ENCODE results near the gene METTL8. TPM values are rescaled to one million over a fixed set of nuclear protein-coding genes. Genes with fewer than 3 reads are reported as not detected.
"Not testable (repeated sequence)": the region's sequence is repeated elsewhere in the genome, so short reads cannot be mapped to it uniquely, and the experiment has no call there.

The METTL8 gene
- total RNA-seq, 2 experiments from 2014 or later = 20.4 to 33.7 TPM

- ATAC-seq (no peak), DNase-seq (no peak)
- Mint-ChIP-seq H3K36me3 (peaks cover 44% of the 10 kb centered on the region), H3K27ac (no peak overlapping the region), H3K27me3 (no peaks in the 10 kb centered on the region), H3K4me3 (no peak overlapping the region), H3K4me1 (peaks cover 2% of the 10 kb centered on the region), H3K9me3 (ENCODE audit: low read depth) (peaks cover 10% of the 10 kb centered on the region)
- CTCF ChIA-PET = no interaction called here
Measured at GRCh38 chr2:171383134-171383533, 50.7 kb downstream of the METTL8 start.

- CTCF ChIA-PET, DNase-seq, H3K4me3 Mint-ChIP-seq, H3K27me3 Mint-ChIP-seq, ATAC-seq, H3K4me1 Mint-ChIP-seq, H3K27ac Mint-ChIP-seq: not testable (repeated sequence)
- Mint-ChIP-seq H3K36me3 (peaks cover 50% of the 10 kb centered on the region), H3K9me3 (ENCODE audit: low read depth) (peaks cover 17% of the 10 kb centered on the region)
Measured at GRCh38 chr2:171382175-171382574, 51.6 kb downstream of the METTL8 start.

- DNase-seq, H3K27ac Mint-ChIP-seq, CTCF ChIA-PET, H3K27me3 Mint-ChIP-seq, H3K4me1 Mint-ChIP-seq, ATAC-seq, H3K4me3 Mint-ChIP-seq: not testable (repeated sequence)
- Mint-ChIP-seq H3K9me3 (ENCODE audit: low read depth) (peaks cover 31% of the 10 kb centered on the region), H3K36me3 (peaks cover 70% of the 10 kb centered on the region)
Measured at GRCh38 chr2:171377852-171378251, 55.9 kb downstream of the METTL8 start.

GRCh38 chr2:171367692-171368091 lies 66.1 kb downstream of the METTL8 start:
- CTCF ChIA-PET = interaction anchor here (0.6 to 1.7 kb wide), 2 partner anchors 34 to 646 kb away, joined by 3 read pairs; no protein-coding TSS in a partner anchor
- ATAC-seq (peak; percentile 57), DNase-seq (no peak)
- H3K27me3 Mint-ChIP-seq = no peaks in the 10 kb centered on the region
- H3K36me3 Mint-ChIP-seq = peaks cover 23% of the 10 kb centered on the region
- H3K9me3 Mint-ChIP-seq (ENCODE audit: low read depth) = peaks cover 14% of the 10 kb centered on the region
- peaks cover 7% of the 10 kb centered on the region for H3K4me1 Mint-ChIP-seq
- no peak overlapping the region for H3K27ac Mint-ChIP-seq
- H3K4me3 Mint-ChIP-seq = no peak overlapping the region

- ATAC-seq (no peak), DNase-seq (no peak)
- no peaks in the 10 kb centered on the region for H3K27me3 Mint-ChIP-seq
- peaks cover 14% of the 10 kb centered on the region for H3K9me3 Mint-ChIP-seq (ENCODE audit: low read depth)
- no peak overlapping the region for H3K4me3 Mint-ChIP-seq
- peaks cover 7% of the 10 kb centered on the region for H3K4me1 Mint-ChIP-seq
- no peak overlapping the region for H3K27ac Mint-ChIP-seq
- peaks cover 27% of the 10 kb centered on the region for H3K36me3 Mint-ChIP-seq
- CTCF ChIA-PET = no interaction called here
Measured at GRCh38 chr2:171365778-171366177, 68.0 kb downstream of the METTL8 start.

GRCh38 chr2:171365232-171365631 lies 68.6 kb downstream of the METTL8 start:
- Mint-ChIP-seq H3K36me3 (peaks cover 27% of the 10 kb centered on the region), H3K4me1 (peaks cover 7% of the 10 kb centered on the region), H3K27me3 (no peaks in the 10 kb centered on the region), H3K4me3 (no peak overlapping the region), H3K27ac (no peak overlapping the region), H3K9me3 (ENCODE audit: low read depth) (peaks cover 14% of the 10 kb centered on the region)
- CTCF ChIA-PET = no interaction called here
- ATAC-seq (no peak), DNase-seq (no peak)

- ATAC-seq = no peak
- CTCF ChIA-PET = interaction anchor here (0.7 to 1.3 kb wide), 2 partner anchors 56 to 398 kb away, joined by 3 read pairs; no protein-coding TSS in a partner anchor
- peaks cover 4% of the 10 kb centered on the region for H3K4me1 Mint-ChIP-seq
Measured at GRCh38 chr2:171362396-171362795, 71.4 kb downstream of the METTL8 start.

GRCh38 chr2:171360905-171361304 lies 72.9 kb downstream of the METTL8 start:
- CTCF ChIA-PET = no interaction called here
- Mint-ChIP-seq H3K27me3 (no peaks in the 10 kb centered on the region), H3K4me1 (no peaks in the 10 kb centered on the region), H3K9me3 (ENCODE audit: low read depth) (peaks cover 4% of the 10 kb centered on the region), H3K4me3 (no peak overlapping the region), H3K27ac (no peak overlapping the region), H3K36me3 (peaks cover 33% of the 10 kb centered on the region)
- DNase-seq = no peak
- no peak for ATAC-seq

More at GRCh38 chr2:171362396-171362795, 71.4 kb downstream of the METTL8 start:
- Mint-ChIP-seq H3K27me3 (no peaks in the 10 kb centered on the region), H3K36me3 (peaks cover 37% of the 10 kb centered on the region), H3K27ac (no peak overlapping the region), H3K9me3 (ENCODE audit: low read depth) (peaks cover 14% of the 10 kb centered on the region), H3K4me3 (no peak overlapping the region)
- no peak for DNase-seq

GRCh38 chr2:171353746-171354145 lies 80.0 kb downstream of the METTL8 start:
- CTCF ChIA-PET; DNase-seq; H3K4me3 Mint-ChIP-seq; H3K27me3 Mint-ChIP-seq; ATAC-seq; H3K4me1 Mint-ChIP-seq; H3K9me3 Mint-ChIP-seq (ENCODE audit: low read depth); H3K27ac Mint-ChIP-seq: not testable (repeated sequence)
- H3K36me3 Mint-ChIP-seq = peaks cover 20% of the 10 kb centered on the region

- ATAC-seq = no peak
- peaks cover 2% of the 10 kb centered on the region for H3K36me3 Mint-ChIP-seq
- H3K9me3 Mint-ChIP-seq (ENCODE audit: low read depth) = peaks cover under 1% of the 10 kb centered on the region
- H3K27me3 Mint-ChIP-seq = no peaks in the 10 kb centered on the region
- no peak for DNase-seq
- CTCF ChIA-PET = interaction anchor here (0.8 to 1.1 kb wide), 3 partner anchors 10 to 375 kb away, joined by 3 to 6 read pairs (median 3); no protein-coding TSS in a partner anchor
- H3K4me1 Mint-ChIP-seq = peaks cover 18% of the 10 kb centered on the region
- H3K27ac Mint-ChIP-seq = no peak overlapping the region
- H3K4me3 Mint-ChIP-seq = no peak overlapping the region
Measured at GRCh38 chr2:171348056-171348455, 85.7 kb downstream of the METTL8 start.

GRCh38 chr2:171347591-171348032 lies 86.2 kb downstream of the METTL8 start:
- no peak for DNase-seq
- ATAC-seq = peak; percentile 45
- H3K4me3 Mint-ChIP-seq = no peak overlapping the region

GRCh38 chr2:171346723-171347557 lies 86.8 kb downstream of the METTL8 start:
- Mint-ChIP-seq H3K4me1 (peaks cover 20% of the 10 kb centered on the region), H3K9me3 (ENCODE audit: low read depth) (no peaks in the 10 kb centered on the region), H3K36me3 (peaks cover 2% of the 10 kb centered on the region), H3K27me3 (no peaks in the 10 kb centered on the region), H3K27ac (no peak overlapping the region), H3K4me3 (no peak overlapping the region)
- DNase-seq (no peak), ATAC-seq (peak; percentile 57)
- CTCF ChIA-PET = interaction anchor here (0.8 to 1.0 kb wide), 2 partner anchors 69 to 374 kb away, joined by 3 to 6 read pairs; no protein-coding TSS in a partner anchor

More at GRCh38 chr2:171347591-171348032, 86.2 kb downstream of the METTL8 start:
- H3K36me3 Mint-ChIP-seq = peaks cover 2% of the 10 kb centered on the region
- no peaks in the 10 kb centered on the region for H3K9me3 Mint-ChIP-seq (ENCODE audit: low read depth)
- H3K27me3 Mint-ChIP-seq = no peaks in the 10 kb centered on the region
- H3K27ac Mint-ChIP-seq = no peak overlapping the region
- CTCF ChIA-PET = interaction anchor here (0.8 to 1.1 kb wide), 3 partner anchors 10 to 374 kb away, joined by 3 to 6 read pairs (median 3); no protein-coding TSS in a partner anchor
- H3K4me1 Mint-ChIP-seq = peaks cover 18% of the 10 kb centered on the region

GRCh38 chr2:171345971-171346722 lies 87.6 kb downstream of the METTL8 start:
- CTCF ChIA-PET = interaction anchor here (1.3 kb wide), 1 partner anchor 71 kb away, joined by 4 read pairs; no protein-coding TSS in a partner anchor
- Mint-ChIP-seq H3K9me3 (ENCODE audit: low read depth) (no peaks in the 10 kb centered on the region), H3K4me1 (peaks cover 22% of the 10 kb centered on the region), H3K27ac (no peak overlapping the region), H3K4me3 (no peak overlapping the region), H3K27me3 (no peaks in the 10 kb centered on the region), H3K36me3 (peaks cover 2% of the 10 kb centered on the region)
- ATAC-seq = no peak
- no peak for DNase-seq

Measured in activated CD8-positive, alpha-beta memory T cell treated with anti-CD3 and anti-CD28 coated beads, Interleukin-2, amount 10 ng/mL, durations not matched to agents 7 days and 5 days (primary cell).